NB4 (cell line): ENCODE measurements around the gene DCHS1.

ENCODE experiments used
- CTCF ChIP-seq: IDR thresholded peaks from one replicate; pipeline ENCODE4 v1.5.1; 2012; ENCODE audit warnings: low read depth, low read length
- POLR2A ChIP-seq: IDR thresholded peaks from 2 replicates; pipeline ENCODE4 v1.6.1; 2011; ENCODE audit warnings: mild to moderate bottlenecking; ENCODE audit not compliant: insufficient read length; ENCODE audit errors: extremely low read depth

- TF ChIP-seq CTCF (no peak), POLR2A (no peak)
These were observed 9.5 kb downstream of the DCHS1 start for GRCh38 chr11:6646071-6646470.
